ENCODE results near the gene APBA3. TPM values are rescaled to one million over a fixed set of nuclear protein-coding genes. Genes with fewer than 3 reads are reported as not detected.

APBA3 gene
- total RNA-seq, 4 donors from 2014 or later: 12.9 to 26.5 (median 22.7) TPM

DNA sequence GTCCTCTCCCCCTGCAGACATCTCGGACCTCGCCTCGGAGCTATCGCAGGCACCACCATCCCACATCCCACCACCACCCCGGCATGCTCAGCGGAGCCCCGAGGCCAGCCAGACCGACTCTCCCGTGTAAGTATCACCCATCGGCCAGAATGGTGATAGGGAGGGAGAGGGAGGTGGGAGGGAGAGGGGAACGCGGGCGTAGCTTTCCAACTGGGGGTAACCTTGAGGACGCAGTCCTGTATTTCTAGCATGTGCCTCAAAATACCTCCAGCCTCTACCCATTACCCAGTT lies 27.2 kb downstream of the APBA3 start:
- Histone ChIP-seq H3K4me1 (no peaks in the 10 kb centered on the region), H3K27ac (no peak overlapping the region), H3K27me3 (peaks cover 0 to 5% (median 0%) of the 10 kb centered on the region in 4 donors), H3K4me3 (no peak overlapping the region), H3K36me3 (peaks cover 0 to 55% (median 0%) of the 10 kb centered on the region in 3 donors), H3K9me3 (no peaks in the 10 kb centered on the region)
- intact Hi-C loops (cut with DNase I): no loop called here
- no peak for TF ChIP-seq CTCF (IDR thresholded peaks at IDR 0.05)
- no peak for TF ChIP-seq POLR2A (IDR thresholded peaks at IDR 0.05)
- no peak for DNase-seq
- WGBS, 2 donors: 87 to 91% methylated on average over 4 to 8 of the region's 14 CpGs

DNA sequence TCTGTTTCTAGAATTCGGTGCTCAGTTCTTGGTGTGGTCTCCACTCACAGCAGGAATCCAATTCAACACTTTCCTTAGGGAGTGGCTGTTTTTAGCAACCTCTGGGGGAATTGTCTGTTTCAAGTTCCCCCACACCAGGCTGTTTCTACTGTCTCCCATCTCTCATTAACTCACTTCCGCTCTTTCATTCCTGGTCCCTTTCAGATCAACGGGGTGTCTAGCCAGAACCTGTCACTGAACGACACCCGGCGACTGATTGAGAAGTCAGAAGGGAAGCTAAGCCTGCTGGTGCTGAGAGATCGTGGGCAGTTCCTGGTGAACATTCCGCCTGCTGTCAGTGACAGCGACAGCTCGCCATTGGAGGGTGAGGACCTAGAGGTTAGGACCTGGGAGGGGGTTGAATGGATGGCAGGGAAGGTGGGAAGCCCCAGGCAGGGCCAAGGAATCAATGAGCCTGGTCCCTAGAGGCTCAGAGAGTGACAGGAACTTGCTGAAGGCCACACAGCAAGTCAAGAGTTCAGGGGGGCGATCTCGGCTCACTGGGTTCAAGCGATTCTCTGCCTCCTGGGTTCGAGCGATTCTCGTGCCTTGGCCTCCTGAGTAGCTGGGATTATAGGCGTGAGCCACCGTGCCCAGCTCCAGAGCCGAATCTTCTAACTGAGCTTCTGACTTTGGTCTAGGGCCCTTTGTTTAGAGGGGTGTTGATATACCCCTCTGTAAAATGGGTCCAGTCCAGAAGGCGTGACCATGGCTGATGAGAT lies 27.8 kb downstream of the APBA3 start:
- intact Hi-C loops (cut with DNase I): no loop called here
- WGBS, 2 donors: 69 to 84% methylated on average over 12 to 13 of the region's 20 CpGs
- no peak for DNase-seq
- no peak overlapping the region for H3K27ac ChIP-seq
- peaks cover 0 to 49% (median 0%) of the 10 kb centered on the region in 3 donors for H3K36me3 ChIP-seq
- H3K27me3 ChIP-seq: peaks cover 0 to 5% (median 0%) of the 10 kb centered on the region in 4 donors
- no peaks in the 10 kb centered on the region for H3K4me1 ChIP-seq
- no peaks in the 10 kb centered on the region for H3K9me3 ChIP-seq
- TF ChIP-seq POLR2A (IDR thresholded peaks at IDR 0.05) (no peak), CTCF (IDR thresholded peaks at IDR 0.05) (no peak)
- no peak overlapping the region for H3K4me3 ChIP-seq

DNA sequence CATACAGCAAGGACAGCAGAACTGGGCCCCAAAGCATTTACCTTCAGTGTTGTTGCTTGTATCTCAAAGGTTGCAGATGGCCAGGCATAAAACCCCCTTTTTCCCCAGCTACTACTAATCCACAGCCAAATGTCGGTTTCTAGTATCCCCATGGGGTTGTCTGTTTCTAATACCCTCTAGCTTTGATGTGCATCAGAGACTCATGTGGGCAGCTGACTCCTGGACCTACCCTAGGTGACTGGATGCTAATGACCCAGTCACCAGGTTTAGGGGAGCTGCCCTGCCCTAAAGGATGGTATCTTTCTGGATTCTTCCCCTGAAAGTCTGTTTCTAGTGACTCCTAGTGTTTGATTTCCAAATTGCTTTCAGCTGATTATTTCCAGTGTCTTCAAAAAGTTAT lies 29.4 kb downstream of the APBA3 start:
- Histone ChIP-seq H3K4me1 (no peaks in the 10 kb centered on the region), H3K27me3 (peaks cover 0 to 5% (median 0%) of the 10 kb centered on the region in 4 donors), H3K9me3 (no peaks in the 10 kb centered on the region), H3K4me3 (no peak overlapping the region), H3K36me3 (peaks cover 0 to 43% (median 0%) of the 10 kb centered on the region in 3 donors), H3K27ac (no peak overlapping the region)
- no peak for DNase-seq
- TF ChIP-seq POLR2A (IDR thresholded peaks at IDR 0.05) (no peak), CTCF (IDR thresholded peaks at IDR 0.05) (no peak)
- WGBS, 2 donors: 80 to 100% methylated on average over 1 of the region's 1 CpG
- intact Hi-C loops (cut with DNase I): no loop called here

DNA sequence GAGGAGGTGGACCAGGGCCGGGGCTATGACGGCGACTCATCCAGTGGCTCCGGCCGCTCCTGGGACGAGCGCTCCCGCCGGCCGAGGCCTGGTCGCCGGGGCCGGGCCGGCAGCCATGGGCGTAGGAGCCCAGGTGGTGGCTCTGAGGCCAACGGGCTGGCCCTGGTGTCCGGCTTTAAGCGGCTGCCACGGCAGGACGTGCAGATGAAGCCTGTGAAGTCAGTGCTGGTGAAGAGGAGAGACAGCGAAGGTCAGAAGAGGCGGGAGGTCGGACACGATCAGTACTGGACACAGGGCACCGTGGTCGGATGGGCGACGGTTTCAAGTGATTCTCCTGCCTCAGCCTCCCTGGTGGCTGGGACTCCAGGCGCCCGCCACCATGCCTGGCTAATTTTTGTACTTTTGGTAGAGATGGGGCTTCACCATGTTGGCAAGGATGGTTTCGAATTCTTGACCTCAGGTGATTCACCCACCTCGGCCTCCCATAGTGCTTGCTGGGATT lies 31.0 kb downstream of the APBA3 start:
- H3K27ac ChIP-seq: no peak overlapping the region
- intact Hi-C loops (cut with DNase I): no loop called here
- WGBS, 2 donors: 87 to 90% methylated on average over 11 to 12 of the region's 32 CpGs
- peaks cover 0 to 7% (median 0%) of the 10 kb centered on the region in 3 donors for H3K4me1 ChIP-seq
- no peaks in the 10 kb centered on the region for H3K27me3 ChIP-seq
- TF ChIP-seq CTCF (IDR thresholded peaks at IDR 0.05) (no peak), POLR2A (IDR thresholded peaks at IDR 0.05) (no peak)
- no peak for DNase-seq
- H3K36me3 ChIP-seq: peaks cover 0 to 30% (median 0%) of the 10 kb centered on the region in 3 donors
- H3K4me3 ChIP-seq: no peak overlapping the region
- H3K9me3 ChIP-seq: no peaks in the 10 kb centered on the region

- H3K4me1 ChIP-seq: peaks cover 14 to 47% (median 15%) of the 10 kb centered on the region in 3 donors
- peaks cover 4 to 33% (median 13%) of the 10 kb centered on the region in 4 donors for H3K27me3 ChIP-seq
- 47 to 48% methylated on average over 6 to 7 of the region's 14 CpGs for WGBS, 2 donors
- TF ChIP-seq POLR2A (IDR thresholded peaks at IDR 0.05): no peak
- no peak for TF ChIP-seq CTCF (IDR thresholded peaks at IDR 0.05)
- H3K9me3 ChIP-seq: no peaks in the 10 kb centered on the region
- intact Hi-C loops (cut with DNase I): no loop called here
- H3K4me3 ChIP-seq: no peak overlapping the region
- peaks cover 0 to 10% (median 0%) of the 10 kb centered on the region in 3 donors for H3K36me3 ChIP-seq
- DNase-seq: no peak
- H3K27ac ChIP-seq: no peak overlapping the region
Observed at GRCh38 chr19:3725640-3726310, 35.7 kb downstream of the APBA3 start.
